Activated CD4-positive, alpha-beta T cell treated with anti-CD3 and anti-CD28 coated beads, Interleukin-2, Interleukin-6, amounts not matched to agents 100 ng/mL and 50 ng/mL, durations not matched to agents 16 hours and 8 hours (primary cell): ENCODE measurements around the gene ZNRF1.
"Not testable (repeated sequence)": the region's sequence is repeated elsewhere in the genome, so short reads cannot be mapped to it uniquely, and the experiment has no call there.

Experiments used
- DNase-seq: peaks from one replicate; pipeline ENCODE4 v3.0.0-alpha.2; 2020

Gene ZNRF1

DNA sequence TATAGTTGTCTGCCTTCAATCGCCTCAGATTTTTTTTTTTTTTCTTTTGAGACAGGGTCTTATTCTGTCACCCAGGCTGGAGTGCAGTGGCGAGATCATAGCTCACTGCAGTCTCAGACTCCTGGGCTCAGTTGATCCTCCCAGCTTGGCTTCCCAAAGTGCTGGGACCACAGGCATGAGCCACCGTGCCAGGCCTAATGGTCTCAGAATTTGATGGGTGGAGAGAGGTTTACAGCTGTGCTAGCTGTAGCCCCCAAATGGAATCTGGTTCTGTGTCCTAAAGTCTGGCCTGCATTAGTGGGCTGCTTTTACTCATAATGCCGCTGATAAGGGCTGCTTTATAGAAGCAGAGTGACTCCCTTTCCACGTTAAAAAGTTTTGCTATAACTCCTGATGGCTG lies 5.1 kb downstream of the ZNRF1 start:
- no peak for DNase-seq

DNA sequence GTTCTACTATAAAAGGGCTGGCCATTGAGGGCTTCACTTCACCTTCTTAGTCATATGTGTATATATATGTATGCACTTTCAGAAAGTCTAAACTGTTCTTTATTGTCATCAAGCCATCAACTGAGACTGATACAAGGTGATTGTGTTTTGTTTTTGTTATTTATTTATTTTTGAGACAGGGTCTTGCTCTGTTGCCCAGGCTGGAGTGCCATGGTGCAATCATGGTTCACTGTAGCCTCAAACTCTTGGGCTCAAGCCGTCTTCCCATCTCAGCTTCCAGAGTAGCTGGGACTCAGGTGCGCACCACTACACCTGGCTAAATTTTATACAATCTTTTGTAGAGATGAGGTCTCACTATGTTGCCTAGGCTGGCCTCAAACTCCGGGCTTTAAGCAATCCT lies 5.6 kb downstream of the ZNRF1 start:
- DNase-seq, result no peak

- DNase-seq, result no peak
Measured at GRCh38 chr16:75005697-75006096, 6.9 kb downstream of the ZNRF1 start.

- no peak for DNase-seq
Measured at GRCh38 chr16:75007443-75007842, 8.6 kb downstream of the ZNRF1 start.

GRCh38 chr16:75010427-75010826 lies 11.6 kb downstream of the ZNRF1 start:
- peak; percentile 15 for DNase-seq

DNA sequence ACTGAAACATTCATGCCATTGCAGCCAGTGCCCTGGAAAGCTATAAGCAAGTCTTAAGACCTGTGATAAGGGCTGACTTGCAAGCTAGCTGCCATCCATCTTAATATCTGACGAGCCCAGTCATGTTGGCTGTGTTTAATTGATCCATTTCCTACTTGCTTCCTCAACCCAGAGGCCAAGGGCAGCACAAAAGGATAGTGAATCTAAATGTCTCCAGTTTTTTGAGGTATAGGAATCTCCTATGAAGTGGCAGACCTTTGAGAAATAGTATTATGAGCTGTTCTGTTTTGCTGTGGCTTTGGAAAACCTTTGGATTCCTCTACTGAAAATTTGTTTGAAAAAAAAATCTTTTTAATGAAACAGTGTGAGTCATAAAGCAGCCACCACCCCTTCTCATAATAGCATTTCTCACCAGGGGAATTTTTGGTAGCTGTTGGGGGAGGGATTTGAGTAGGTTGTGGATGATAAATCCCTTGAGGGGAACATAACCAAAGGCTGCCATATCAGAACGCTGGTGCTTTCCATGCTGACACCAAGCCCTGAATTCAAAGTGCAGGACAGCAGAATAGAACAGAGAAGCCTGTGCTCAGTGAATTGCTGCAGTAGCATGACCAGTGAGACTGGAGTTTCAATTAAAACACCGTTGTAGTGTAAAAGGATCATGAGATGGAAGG lies 12.9 kb downstream of the ZNRF1 start:
- DNase-seq, result peak; percentile 78

DNA sequence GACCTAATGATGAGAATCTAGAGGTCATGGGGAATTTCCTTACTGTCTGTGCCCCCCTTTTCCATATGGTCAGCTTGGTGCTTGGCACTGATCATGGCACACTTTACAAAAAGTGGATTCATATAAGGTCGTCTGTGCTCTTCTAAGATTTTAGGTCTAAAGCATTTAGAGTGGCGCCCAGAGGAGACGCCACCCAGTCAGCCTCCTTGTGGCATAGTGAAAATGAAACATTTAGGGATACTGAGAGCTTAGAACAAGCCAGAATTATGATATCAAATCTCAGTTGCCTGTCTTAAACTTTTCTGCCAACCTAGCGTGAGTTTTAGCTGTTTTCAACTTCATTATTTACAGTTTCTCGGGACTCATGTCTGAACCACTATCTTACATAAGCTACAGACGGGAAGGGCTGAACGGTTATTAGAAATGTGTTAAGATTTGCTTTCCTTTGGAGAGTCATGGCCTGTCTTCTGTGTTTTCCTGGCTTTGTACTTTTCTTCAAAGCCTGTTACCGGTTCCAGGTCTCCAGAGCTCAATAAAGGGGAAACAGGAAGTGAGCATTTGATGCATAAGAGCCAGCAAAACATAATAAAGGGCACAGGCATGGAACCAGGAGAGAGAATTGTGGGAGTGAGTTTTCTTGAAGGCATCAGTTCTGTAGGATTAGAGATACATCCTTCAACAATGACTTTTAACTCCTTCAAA lies 13.7 kb downstream of the ZNRF1 start:
- peak; percentile 27 for DNase-seq

DNA sequence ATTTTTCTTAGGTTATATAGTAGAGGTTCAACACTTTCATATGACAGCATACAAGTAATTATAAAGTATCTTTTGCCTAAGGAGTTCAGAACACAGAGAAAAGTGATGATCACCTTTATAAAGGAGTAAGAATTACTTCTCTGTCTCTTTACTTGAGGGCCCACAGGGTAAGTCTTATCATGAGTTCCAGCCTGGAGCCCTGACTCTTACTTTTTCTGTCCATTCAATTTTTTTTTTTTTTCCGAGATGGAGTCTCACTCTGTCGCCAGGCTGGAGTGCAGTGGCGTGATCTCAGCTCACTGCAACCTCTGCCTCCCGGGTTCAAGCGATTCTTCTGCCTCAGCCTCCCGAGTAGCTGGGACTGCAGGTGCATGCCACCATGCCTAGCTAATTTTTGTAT lies 14.3 kb downstream of the ZNRF1 start:
- not testable (repeated sequence) for DNase-seq

- DNase-seq, result no peak
Measured at GRCh38 chr16:75014318-75014717, 15.5 kb downstream of the ZNRF1 start.

DNA sequence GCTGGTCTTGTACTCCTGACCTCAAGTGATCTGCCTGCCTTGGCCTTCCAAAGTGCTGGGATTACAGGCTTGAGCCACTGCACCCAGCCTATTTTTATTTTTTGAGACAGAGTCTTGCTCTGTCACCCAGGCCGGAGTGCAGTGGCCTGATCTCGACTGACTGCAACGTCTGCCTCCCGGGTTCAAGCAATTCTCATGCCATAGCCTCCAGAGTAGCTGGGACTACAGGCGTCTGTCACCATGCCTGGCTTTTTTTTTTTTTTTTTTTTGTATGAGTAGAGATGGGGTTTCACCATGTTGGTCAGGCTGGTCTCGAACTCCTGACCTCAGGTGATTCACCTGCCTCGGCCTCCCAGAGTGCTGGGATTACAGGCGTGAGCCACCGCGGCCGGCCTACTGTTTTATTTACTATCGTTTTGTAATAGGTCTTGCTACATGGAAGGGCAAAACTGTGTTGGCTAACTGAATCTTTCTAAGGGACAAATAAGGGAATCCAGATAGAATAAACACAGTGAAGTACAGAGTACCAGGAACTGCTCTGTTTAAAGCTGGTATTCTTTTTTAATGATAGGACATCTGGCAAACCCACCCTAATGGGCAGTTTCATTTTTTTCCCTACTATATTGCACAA lies 17.7 kb downstream of the ZNRF1 start:
- DNase-seq, result not testable (repeated sequence)

DNA sequence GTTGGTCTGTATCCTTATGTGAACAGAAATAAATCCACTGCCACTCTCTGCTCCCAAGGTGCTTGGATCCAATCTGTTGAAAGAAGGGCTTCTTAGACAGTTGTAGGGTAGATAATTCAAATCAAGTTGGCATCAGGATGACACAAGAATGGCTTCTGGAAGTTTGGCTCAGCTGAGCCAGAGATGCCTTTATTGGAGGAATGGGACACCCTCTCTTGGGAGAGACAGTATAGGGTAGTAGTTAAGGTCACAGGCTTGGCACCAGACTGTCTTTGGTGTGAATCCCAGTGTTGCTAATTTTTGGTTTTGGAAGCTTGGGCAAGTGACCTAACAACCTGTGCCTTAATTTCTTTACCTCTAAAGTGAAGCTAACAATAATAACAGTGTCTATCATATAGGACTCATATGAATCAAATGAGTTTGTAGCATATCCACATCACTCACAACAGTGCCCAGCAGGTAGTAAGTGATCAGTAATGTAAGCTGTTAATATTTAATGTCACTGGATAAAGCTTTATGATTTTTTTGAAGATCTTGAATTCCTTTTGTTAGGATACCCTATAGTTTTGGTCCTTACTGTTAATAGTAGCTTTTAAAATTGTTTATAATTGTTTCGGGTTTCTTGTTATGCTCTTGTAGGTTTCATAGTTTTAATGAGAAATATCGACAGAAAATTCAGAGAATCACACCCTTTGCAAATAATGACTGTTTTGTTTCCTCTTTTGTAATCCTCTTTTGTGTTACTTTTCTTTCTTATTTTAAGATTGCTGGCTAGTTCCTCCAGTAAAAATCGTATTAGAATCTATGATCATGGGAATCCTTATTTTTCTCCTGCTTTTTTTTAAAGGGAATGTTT lies 19.1 kb downstream of the ZNRF1 start:
- no peak for DNase-seq

GRCh38 chr16:75019007-75019406 lies 20.2 kb downstream of the ZNRF1 start:
- DNase-seq, result peak; percentile 34

GRCh38 chr16:75019586-75019985 lies 20.8 kb downstream of the ZNRF1 start:
- DNase-seq, result no peak

GRCh38 chr16:75021410-75021809 lies 22.6 kb downstream of the ZNRF1 start:
- DNase-seq, result no peak

- no peak for DNase-seq
Measured at GRCh38 chr16:75022567-75022966, 23.7 kb downstream of the ZNRF1 start.

DNA sequence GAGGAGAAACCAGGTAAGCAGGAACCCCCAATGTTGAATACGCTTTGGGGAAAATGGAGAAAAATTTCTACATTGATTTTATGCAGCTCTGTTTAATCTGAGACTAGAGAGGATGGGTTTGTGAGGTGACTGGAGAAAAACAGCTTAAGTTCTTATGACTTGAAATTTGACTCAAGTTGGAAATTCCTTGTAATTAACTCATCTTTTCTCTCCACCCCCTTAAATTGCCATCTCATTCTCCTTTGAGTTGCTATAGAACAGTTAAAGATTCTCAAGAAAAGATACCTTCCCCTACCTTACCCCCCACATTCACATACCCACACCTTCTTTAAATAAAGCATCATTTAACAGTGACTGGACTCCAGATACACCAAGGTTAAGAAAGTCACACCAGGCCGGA lies 24.2 kb downstream of the ZNRF1 start:
- no peak for DNase-seq

GRCh38 chr16:75024182-75024581 lies 25.4 kb downstream of the ZNRF1 start:
- no peak for DNase-seq

DNA sequence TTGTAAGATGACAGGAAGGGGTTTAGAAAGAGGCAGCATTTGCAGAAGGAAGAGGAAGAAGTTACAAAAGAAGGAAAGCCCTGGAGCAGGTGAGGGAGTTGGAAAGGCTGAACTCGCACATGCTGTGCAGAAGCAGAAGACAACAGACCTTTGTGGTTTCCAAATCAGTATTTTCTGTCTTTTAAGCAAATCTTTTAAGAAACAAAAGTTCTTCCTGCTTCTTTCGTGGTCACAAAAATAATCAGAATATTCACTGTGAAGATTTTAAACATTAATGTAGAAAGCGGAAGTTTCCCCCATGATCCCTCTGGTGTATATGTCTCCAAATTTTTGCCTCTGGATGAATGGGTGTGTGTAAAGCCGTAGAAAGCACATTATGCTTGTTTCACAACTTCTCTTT lies 25.8 kb downstream of the ZNRF1 start:
- DNase-seq, result no peak

GRCh38 chr16:75025761-75026160 lies 26.9 kb downstream of the ZNRF1 start:
- no peak for DNase-seq

GRCh38 chr16:75026239-75026891 lies 27.5 kb downstream of the ZNRF1 start:
- DNase-seq, result not testable (repeated sequence)

GRCh38 chr16:75026892-75027391 lies 28.1 kb downstream of the ZNRF1 start:
- DNase-seq, result no peak

DNA sequence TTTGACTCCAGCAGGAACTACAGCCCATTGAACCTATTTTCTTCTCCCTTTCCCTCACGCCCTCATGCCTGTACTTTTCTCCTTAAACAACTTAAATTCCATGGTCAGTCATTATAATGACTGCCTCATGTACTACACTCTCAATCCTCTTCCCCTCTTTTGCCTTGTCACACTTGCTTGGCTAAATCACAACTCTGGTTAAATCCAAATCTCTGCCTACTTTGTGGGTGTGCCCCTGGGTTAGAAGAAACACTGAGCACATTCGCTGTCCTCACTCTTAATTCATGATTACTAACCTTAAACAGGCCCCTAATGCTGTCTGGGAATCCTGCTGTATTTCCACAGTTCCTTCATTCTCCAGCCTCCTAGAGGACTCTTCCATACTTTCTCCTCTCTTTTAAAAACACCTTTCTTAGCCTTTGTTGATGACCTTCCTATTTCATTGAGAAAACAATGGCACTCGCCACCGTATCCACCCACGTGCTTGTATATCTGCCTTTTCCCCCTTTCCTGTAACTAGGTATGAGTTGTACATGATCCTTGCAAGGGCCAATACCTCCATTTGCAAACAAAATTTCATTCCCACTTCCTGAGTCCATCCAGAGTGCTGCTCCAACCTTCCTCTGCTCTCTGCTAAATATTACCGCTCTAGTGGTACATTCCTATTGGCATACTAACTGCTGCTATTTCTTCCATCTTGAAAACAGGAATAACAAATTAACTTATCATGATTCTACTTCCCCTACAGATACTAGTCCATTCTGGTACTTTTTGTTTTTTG lies 28.9 kb downstream of the ZNRF1 start:
- DNase-seq, result no peak
